ENCODE measurements around the gene LGALS7. TPM values are rescaled to one million over a fixed set of nuclear protein-coding genes. Genes with fewer than 3 reads are reported as not detected.

The LGALS7 gene
- total RNA-seq, 1 donor from 2014 or later: not detected

- DNase-seq (ENCODE audit: low spot score): no peak
These were observed 44.4 kb downstream of the LGALS7 start for GRCh38 chr19:38728752-38729541.

GRCh38 chr19:38727868-38728660, 45.3 kb downstream of the LGALS7 start:
- DNase-seq (ENCODE audit: low spot score): no peak

- no peak for DNase-seq (ENCODE audit: low spot score)
These were observed 45.9 kb downstream of the LGALS7 start for GRCh38 chr19:38727306-38727867.

- DNase-seq (ENCODE audit: low spot score): no peak
These were observed 46.5 kb downstream of the LGALS7 start for GRCh38 chr19:38726761-38727301.

- no peak for DNase-seq (ENCODE audit: low spot score)
These were observed 47.0 kb downstream of the LGALS7 start for GRCh38 chr19:38726284-38726673.

- DNase-seq (ENCODE audit: low spot score): no peak
These were observed 47.6 kb downstream of the LGALS7 start for GRCh38 chr19:38725469-38726283.

GRCh38 chr19:38723990-38724854, 49.1 kb downstream of the LGALS7 start:
- no peak for DNase-seq (ENCODE audit: low spot score)

GRCh38 chr19:38723606-38723965, 49.7 kb downstream of the LGALS7 start:
- no peak for DNase-seq (ENCODE audit: low spot score)

GRCh38 chr19:38722947-38723605, 50.2 kb downstream of the LGALS7 start:
- no peak for DNase-seq (ENCODE audit: low spot score)

GRCh38 chr19:38721979-38722773, 51.1 kb downstream of the LGALS7 start:
- DNase-seq (ENCODE audit: low spot score): no peak

GRCh38 chr19:38721496-38721895, 51.8 kb downstream of the LGALS7 start:
- no peak for DNase-seq (ENCODE audit: low spot score)

Other genes starting within 250 kb of the LGALS7 start
- gene MAP4K1, start 155.6 kb downstream of the LGALS7 start, total RNA-seq: 3.9 TPM
- 252 TPM for gene EIF3K, start 154.3 kb downstream of the LGALS7 start, total RNA-seq
- gene ACTN4, start 125.9 kb downstream of the LGALS7 start, total RNA-seq: 431 TPM
- gene CAPN12, start 29.0 kb downstream of the LGALS7 start, total RNA-seq: 1.3 TPM
- not detected for gene LGALS7B, start 15.7 kb upstream of the LGALS7 start, total RNA-seq
- gene LGALS4, start 39.4 kb upstream of the LGALS7 start, total RNA-seq: 3.5 TPM
- gene ECH1, start 58.3 kb upstream of the LGALS7 start, total RNA-seq: 302 TPM
- 231 TPM for gene HNRNPL, start 76.5 kb upstream of the LGALS7 start, total RNA-seq
- 8.9 TPM for gene RINL, start 104.8 kb upstream of the LGALS7 start, total RNA-seq
- 60.2 TPM for gene SIRT2, start 126.1 kb upstream of the LGALS7 start, total RNA-seq
- 24.2 TPM for gene NFKBIB, start 126.5 kb upstream of the LGALS7 start, total RNA-seq
- gene CCER2, start 138.7 kb upstream of the LGALS7 start, total RNA-seq: not detected
- 14.0 TPM for gene SARS2, start 157.2 kb upstream of the LGALS7 start, total RNA-seq
- 38.6 TPM for gene MRPS12, start 157.4 kb upstream of the LGALS7 start, total RNA-seq
- gene FBXO17, start 202.2 kb upstream of the LGALS7 start, total RNA-seq: 28.4 TPM

All from mesenteric fat pad (tissue), 1 donor.